K562 (cell line): ENCODE results near the gene WWOX. TPM values are rescaled to one million over a fixed set of nuclear protein-coding genes. Genes with fewer than 3 reads are reported as not detected.

ENCODE experiments used
- ATAC-seq: fragments of 200-7000 bp; cut with Tn5 transposase; 3 replicates; pipeline ENCODE4 v1.9.1; 2020; ENCODE audit warnings: moderate library complexity
- BruUV-seq: library from RNA; stranded (reverse); fragments of 400-500 nt; replicated peaks from 2 replicates; lab custom pipeline; 2021; lab: Mats Ljungman, UMichigan
- CTCF ChIA-PET: fragments of 300-600 bp; formaldehyde crosslinking; extraction: SDS; loops from one replicate; lab custom pipeline; 2021; ENCODE audit warnings: low intra/inter-chr PET ratio; lab: Yijun Ruan, JAX
- POLR2A ChIA-PET: fragments of 300-600, 350-650 bp; sonication (Branson Sonifier 250); formaldehyde crosslinking; extraction: SDS; loops from one replicate; lab custom pipeline; 2021; ENCODE audit warnings: antibody characterized with exemption, inconsistent platforms; lab: Yijun Ruan, JAX
- DNase-seq, 4 experiments: peaks; one replicate each; pipeline versions ENCODE4 v3.0.0 to v3.0.0-alpha.2; 2011 to 2018; ENCODE audit warnings: low spot score in 3 of 4, mixed read lengths in 3 of 4; ENCODE audit errors: extremely low read depth in 1 of 4
- FAIRE-seq: peaks from 2 replicates; lab custom pipeline; 2011; peaks lifted over from hg19 to GRCh38; lab: Jason Lieb, UNC
- H2AFZ ChIP-seq: 2 replicates; pipeline ENCODE4 v1.6.0; 2011; ENCODE audit warnings: low read depth, low read length, control low read depth, inconsistent platforms
- H3K27ac ChIP-seq: fragments of 200-600 bp; 3 replicates; pipeline ENCODE4 v1.8.0; 2011; ENCODE audit warnings: low read depth, mild to moderate bottlenecking, control low read depth, inconsistent platforms, low read length, moderate library complexity, mixed read lengths; ENCODE audit errors: extremely low read depth
- H3K27me3 ChIP-seq, 2 experiments: fragments of 300-600 bp in 1 of 2; 2 replicates in 1 of 2; 3 replicates in 1 of 2; pipeline versions ENCODE4 v1.6.0 to v1.8.0; 2011; ENCODE audit warnings: inconsistent platforms in 2 of 2, low read length in 2 of 2, mild to moderate bottlenecking in 1 of 2, mixed read lengths in 1 of 2, moderate library complexity in 1 of 2; ENCODE audit not compliant: control insufficient read depth in 2 of 2, insufficient read depth in 2 of 2
- H3K36me3 ChIP-seq: fragments of 300-600 bp; 3 replicates; pipeline ENCODE4 v1.8.0; 2011; ENCODE audit warnings: mild to moderate bottlenecking, low read length, inconsistent platforms; ENCODE audit not compliant: control insufficient read depth, insufficient read depth
- H3K4me1 ChIP-seq, 2 experiments: fragments of 200-600 bp in 1 of 2; replicated peaks in 1 of 2; 2 replicates in 1 of 2; 3 replicates in 1 of 2; pipeline versions ENCODE4 v1.5.1 to v1.8.0; 2011; ENCODE audit warnings: inconsistent platforms in 2 of 2, low read length in 2 of 2, mild to moderate bottlenecking in 1 of 2, mixed read lengths in 1 of 2, moderate library complexity in 1 of 2; ENCODE audit not compliant: control insufficient read depth in 2 of 2, insufficient read depth in 2 of 2
- H3K4me2 ChIP-seq: 2 replicates; pipeline ENCODE4 v1.6.1; 2011; ENCODE audit warnings: low read length, control low read depth, inconsistent platforms, mixed read lengths; ENCODE audit not compliant: insufficient read depth
- H3K4me3 ChIP-seq: fragments of 200-600 bp; sonication (generic), shearing (Covaris generic); 2 replicates; pipeline ENCODE4 v1.5.1; 2016; ENCODE audit warnings: control low read depth, inconsistent platforms
- H3K79me2 ChIP-seq: fragments of 200-600 bp; 3 replicates; pipeline ENCODE4 v1.8.0; 2011; ENCODE audit warnings: low read length, inconsistent platforms; ENCODE audit not compliant: control insufficient read depth, insufficient read depth
- H3K9ac ChIP-seq, 2 experiments: 2 replicates each; pipeline versions ENCODE4 v1.6.0 to v1.6.1; 2011; ENCODE audit warnings: low read depth in 2 of 2, low read length in 2 of 2, control low read depth in 1 of 2, inconsistent platforms in 1 of 2, mild to moderate bottlenecking in 1 of 2, mixed read lengths in 1 of 2; ENCODE audit not compliant: insufficient read depth in 1 of 2
- H3K9me1 ChIP-seq: one replicate; pipeline ENCODE4 v1.6.0; 2011; ENCODE audit warnings: inconsistent platforms, mild to moderate bottlenecking, low read length, moderate library complexity; ENCODE audit not compliant: control insufficient read depth, insufficient read depth
- H3K9me3 ChIP-seq: replicated peaks from 2 replicates; pipeline ENCODE4 v1.5.1; 2011; ENCODE audit warnings: low read depth, low read length, inconsistent platforms; ENCODE audit not compliant: control insufficient read depth, insufficient read depth
- H4K20me1 ChIP-seq: replicated peaks from 2 replicates; pipeline ENCODE4 v1.6.1; 2011; ENCODE audit warnings: low read length, inconsistent platforms, mixed read lengths; ENCODE audit not compliant: control insufficient read depth, insufficient read depth
- BACH1 ChIP-seq: fragments of 200-800 bp; sonication (Bioruptor generic); IDR thresholded peaks from 2 replicates; pipeline ENCODE4 v1.6.1; 2016; ENCODE audit warnings: missing genetic modification characterization, missing compliant biosample characterization
- C11orf30 ChIP-seq: fragments of 450-650 bp; IDR thresholded peaks from 2 replicates; pipeline ENCODE4 v1.6.1; 2016; ENCODE audit warnings: low read depth, mild to moderate bottlenecking
- CXXC5 ChIP-seq: fragments of 250-450 bp; sonication (Bioruptor Pico); IDR thresholded peaks from 2 replicates; pipeline ENCODE4 v1.8.0; 2022; ENCODE audit warnings: inconsistent platforms, mild to moderate bottlenecking, moderate library complexity
- DACH1 ChIP-seq: fragments of 450-650 bp; IDR thresholded peaks from 2 replicates; pipeline ENCODE4 v1.6.1; 2018; ENCODE audit not compliant: partially characterized antibody
- EGR1 ChIP-seq: fragments of 450-650 bp; conservative IDR thresholded peaks from 2 replicates; pipeline ENCODE4 v1.6.1; 2017; ENCODE audit warnings: mild to moderate bottlenecking
- HMGN3 ChIP-seq: IDR thresholded peaks from 2 replicates; pipeline ENCODE4 v1.6.1; 2011; ENCODE audit warnings: borderline replicate concordance, low read depth, mild to moderate bottlenecking, mixed read lengths, low read length; ENCODE audit not compliant: insufficient read length; ENCODE audit errors: extremely low read depth
- LCOR ChIP-seq: sonication (generic); formaldehyde crosslinking; IDR thresholded peaks from 2 replicates; pipeline ENCODE4 v1.8.0; 2022; ENCODE audit warnings: mild to moderate bottlenecking, missing genetic modification reagents
- MAFF ChIP-seq: IDR thresholded peaks from 2 replicates; pipeline ENCODE4 v1.6.1; 2012; ENCODE audit warnings: low read length, improper control_type of control experiment
- MAFG ChIP-seq: fragments of 450-650 bp; conservative IDR thresholded peaks from 2 replicates; pipeline ENCODE4 v1.6.1; 2016; ENCODE audit warnings: missing genetic modification characterization, missing compliant biosample characterization
- MAFK ChIP-seq: IDR thresholded peaks from 2 replicates; pipeline ENCODE4 v1.6.1; 2011; ENCODE audit warnings: low read length, improper control_type of control experiment
- NFE2 ChIP-seq: IDR thresholded peaks from 2 replicates; pipeline ENCODE4 v1.6.1; 2014; ENCODE audit warnings: antibody characterized with exemption, low read depth
- NFE2L1 ChIP-seq: fragments of 450-650 bp; IDR thresholded peaks from 2 replicates; pipeline ENCODE4 v1.6.1; 2016; ENCODE audit warnings: missing genetic modification characterization, low read depth, mild to moderate bottlenecking, missing compliant biosample characterization, moderate library complexity, borderline replicate concordance
- RCOR1 ChIP-seq, 2 experiments: IDR thresholded peaks; 2 replicates each; pipeline ENCODE4 v1.6.1; 2012; ENCODE audit warnings: low read depth in 2 of 2, low read length in 2 of 2, borderline replicate concordance in 1 of 2, improper control_type of control experiment in 1 of 2
- SIN3B ChIP-seq: fragments of 450-650 bp; IDR thresholded peaks from 2 replicates; pipeline ENCODE4 v1.6.1; 2017; ENCODE audit warnings: low read depth, mild to moderate bottlenecking, moderate library complexity
- TAF7 ChIP-seq: fragments of 450-650 bp; IDR thresholded peaks from 2 replicates; pipeline ENCODE4 v1.6.1; 2016; ENCODE audit warnings: missing genetic modification characterization, missing compliant biosample characterization
- ZNF316 ChIP-seq: fragments of 450-650 bp; IDR thresholded peaks from 2 replicates; pipeline ENCODE4 v1.6.1; 2016
- WGBS: fragments of 100-300 bp; shearing (Covaris generic); methylation state at CpG from one replicate; pipeline ENCODE4 v1.1.6; 2016; ENCODE audit warnings: low coverage, mixed read lengths; ENCODE audit not compliant: insufficient coverage; ENCODE audit errors: missing lambda C conversion rate; 5-methylcytosine and 5-hydroxymethylcytosine counted together
- in situ Hi-C: fragments of 300-500 bp; cut with MboI; formaldehyde crosslinking; loops from 4 replicates; pipeline ENCODE4 v1.15.0; 2018; ENCODE audit warnings: inconsistent platforms, mixed read lengths
- intact Hi-C: fragments of 100-400 bp; cut with micrococcal nuclease; formaldehyde crosslinking; loops from 2 replicates; pipeline ENCODE4 v1.14.2; 2022
- polyA plus RNA-seq, 8 experiments: library from polyadenylated mRNA; depleted of rRNA in 4 of 8; stranded (reverse) in 5 of 8; unstranded in 3 of 8; fragments of >200 nt; fragmentation: Nextera tagmentation in 2 of 8; fragmentation: Illumina TruSeq in 1 of 8; extraction: Ambion mirVana in 2 of 8; extraction: Trizol in 1 of 8; gene quantifications; 2 replicates each; pipeline versions ENCODE4 v1.2.1 to v1.2.3, GENCODE V29; 2011 to 2014; ENCODE audit warnings: inconsistent platforms in 1 of 8, missing spikeins in 1 of 8
- total RNA-seq, 7 experiments: library from RNA; depleted of rRNA in 6 of 7; stranded (reverse); fragments of >200 nt in 6 of 7; fragmentation: Illumina TruSeq in 2 of 7; extraction: Trizol in 2 of 7; gene quantifications; 2 replicates each; pipeline versions ENCODE4 v1.2.1 to v1.2.3, GENCODE V29; 2011 to 2021; ENCODE audit warnings: low replicate concordance in 1 of 7
- TF ChIP-seq, protein P1 (sequence below): fragments of 450-650 bp; conservative IDR thresholded peaks from 2 replicates; pipeline ENCODE4 v1.6.1; 2016; ENCODE audit warnings: missing genetic modification characterization, low read depth, mild to moderate bottlenecking, control low read depth, missing compliant biosample characterization

Gene WWOX
- total and polyA plus RNA-seq, 9 of the 15 experiments (the other 6 are each of a cell fraction or from before 2014, with no cell fraction given) = 1.6 to 22.7 (median 8.1) TPM

DNA sequence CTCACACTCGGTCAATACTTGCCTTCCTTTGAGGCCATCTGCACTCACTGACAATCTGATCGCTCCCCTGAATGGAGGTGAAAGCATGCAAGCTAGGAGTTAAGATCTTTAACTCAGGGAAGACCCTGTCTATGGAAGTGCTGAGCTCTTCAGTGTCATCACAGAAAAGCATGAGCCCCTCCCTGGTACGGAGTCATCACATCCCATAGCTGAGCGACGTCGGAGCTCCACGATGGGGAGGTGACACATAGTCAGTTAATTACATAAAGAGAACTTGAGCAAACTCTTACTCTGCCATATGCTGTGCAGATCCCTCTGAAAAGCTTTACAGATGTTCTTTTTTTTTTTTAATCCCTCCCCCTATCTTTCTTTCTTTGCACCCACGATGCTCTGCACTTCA is 463.2 kb downstream of the WWOX start:
- POLR2A ChIA-PET = interaction anchor here (0.7 to 1.2 kb wide), 3 partner anchors 14 to 151 kb away, joined by 3 to 5 read pairs (median 3); no protein-coding TSS in a partner anchor
- Histone ChIP-seq H3K4me2 (no peak overlapping the region), H3K27ac (no peak overlapping the region), H3K36me3 (no peaks in the 10 kb centered on the region), H3K4me3 (no peak overlapping the region), H3K9me3 (no peaks in the 10 kb centered on the region), H3K27me3 (peaks cover 11 to 35% of the 10 kb centered on the region in 2 experiments; a peak in 4 of 5 replicates), H4K20me1 (no peaks in the 10 kb centered on the region), H3K79me2 (no peaks in the 10 kb centered on the region), H3K9me1 (no peaks in the 10 kb centered on the region), H2AFZ (no peak overlapping the region), H3K4me1 (no peaks in the 10 kb centered on the region; a peak in 1 of 5 replicates), H3K9ac (no peak overlapping the region)
- no peak for FAIRE-seq
- in situ Hi-C loops (no loop called here), intact Hi-C loops (no loop called here)
- TF ChIP-seq LCOR (no peak), CXXC5 (no peak), DACH1 (no peak), EGR1 (no peak)
- 11% methylated on average over 8 of the region's 8 CpGs for WGBS
- DNase-seq = no peak
- BruUV-seq = no TSS peak
- CTCF ChIA-PET = no interaction called here
- ATAC-seq = no peak

DNA sequence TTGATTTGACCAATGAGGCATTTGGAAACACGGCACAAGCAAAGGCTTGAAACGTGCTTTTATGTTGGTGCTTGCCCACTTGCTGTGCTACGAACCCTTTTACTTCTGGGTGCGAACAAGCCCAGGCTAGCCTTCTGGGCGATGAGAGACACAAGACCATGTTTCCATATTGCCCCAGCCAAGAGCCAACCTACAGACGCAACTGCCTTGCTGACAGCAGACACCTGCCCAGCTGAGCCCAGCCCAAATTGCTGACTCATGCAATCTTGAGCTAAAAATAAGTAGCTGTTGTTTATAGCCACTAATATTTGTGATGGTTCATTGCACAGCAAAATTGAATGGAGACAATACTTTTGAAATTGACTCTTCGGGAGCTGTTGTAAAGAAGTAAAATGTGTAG is 464.5 kb downstream of the WWOX start:
- intact Hi-C loops = no loop called here
- Histone ChIP-seq H3K27me3 (peaks cover 10 to 26% of the 10 kb centered on the region in 2 experiments; a peak in 4 of 5 replicates), H3K27ac (no peak overlapping the region), H3K79me2 (no peaks in the 10 kb centered on the region), H3K4me3 (no peak overlapping the region), H3K4me1 (no peaks in the 10 kb centered on the region; a peak in 1 of 5 replicates), H2AFZ (no peak overlapping the region), H3K9me1 (no peaks in the 10 kb centered on the region)
- DNase-seq (no peak), FAIRE-seq (peak; percentile 55)
- WGBS = 1% methylated on average over 7 of the region's 7 CpGs
- no peak for TF ChIP-seq TAF7 (tag)
- no peak for TF ChIP-seq SIN3B
- no peak for TF ChIP-seq HMGN3
- TF ChIP-seq RCOR1 (IDR thresholded peaks at IDR 0.05; ENCODE audit: borderline replicate concordance in 1 of 2, low read depth in 2 of 2, low read length in 2 of 2) = no peak
- peak; percentile 46; the same call in 1 of the 2 replicates for TF ChIP-seq NFE2L1 (tag)
- TF ChIP-seq NFE2 = peak; percentile 75
- TF ChIP-seq, protein P1, sequence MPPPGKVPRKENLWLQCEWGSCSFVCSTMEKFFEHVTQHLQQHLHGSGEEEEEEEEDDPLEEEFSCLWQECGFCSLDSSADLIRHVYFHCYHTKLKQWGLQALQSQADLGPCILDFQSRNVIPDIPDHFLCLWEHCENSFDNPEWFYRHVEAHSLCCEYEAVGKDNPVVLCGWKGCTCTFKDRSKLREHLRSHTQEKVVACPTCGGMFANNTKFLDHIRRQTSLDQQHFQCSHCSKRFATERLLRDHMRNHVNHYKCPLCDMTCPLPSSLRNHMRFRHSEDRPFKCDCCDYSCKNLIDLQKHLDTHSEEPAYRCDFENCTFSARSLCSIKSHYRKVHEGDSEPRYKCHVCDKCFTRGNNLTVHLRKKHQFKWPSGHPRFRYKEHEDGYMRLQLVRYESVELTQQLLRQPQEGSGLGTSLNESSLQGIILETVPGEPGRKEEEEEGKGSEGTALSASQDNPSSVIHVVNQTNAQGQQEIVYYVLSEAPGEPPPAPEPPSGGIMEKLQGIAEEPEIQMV = no peak
- peak; percentile 95 for TF ChIP-seq MAFK
- peak; percentile 95 for TF ChIP-seq ZNF316
- peak; percentile 92 for TF ChIP-seq MAFF
- TF ChIP-seq C11orf30 = peak; percentile 94
- peak; percentile 95 for TF ChIP-seq MAFG
- peak; percentile 72 for TF ChIP-seq BACH1 (tag)
- TF ChIP-seq, all 486 proteins: peak for 8
- H3K9ac ChIP-seq = no peak overlapping the region
- H3K9me3 ChIP-seq = no peaks in the 10 kb centered on the region
- CTCF ChIA-PET = no interaction called here
- no peak for ATAC-seq
- no peaks in the 10 kb centered on the region for H4K20me1 ChIP-seq
- no peaks in the 10 kb centered on the region for H3K36me3 ChIP-seq
- POLR2A ChIA-PET = interaction anchor here (0.7 kb wide), 1 partner anchor 12 kb away, joined by 3 read pairs; no protein-coding TSS in a partner anchor
- no peak overlapping the region for H3K4me2 ChIP-seq
- in situ Hi-C loops = no loop called here
- BruUV-seq = no TSS peak
